ENCODE data around the gene SNX27. TPM values are rescaled to one million over a fixed set of nuclear protein-coding genes. Genes with fewer than 3 reads are reported as not detected.

The SNX27 gene
- total RNA-seq, 1 experiment from 2014 or later: 56.0 TPM

- TF ChIP-seq NR1H2 (CRISPR knock-in tag; IDR thresholded peaks at IDR 0.05): no peak
- TF ChIP-seq OVOL2 (CRISPR knock-in tag; IDR thresholded peaks at IDR 0.05; ENCODE audit: borderline replicate concordance): no peak
- TF ChIP-seq IRF2 (CRISPR knock-in tag; IDR thresholded peaks at IDR 0.05; ENCODE audit: borderline replicate concordance, low read depth): no peak
- TF ChIP-seq KAT7 (CRISPR knock-in tag; IDR thresholded peaks at IDR 0.05; ENCODE audit: borderline replicate concordance): no peak
- TF ChIP-seq JUN (CRISPR knock-in tag; IDR thresholded peaks at IDR 0.05): no peak
- no peak for TF ChIP-seq HMGA2 (CRISPR knock-in tag; IDR thresholded peaks at IDR 0.05)
- TF ChIP-seq RELA (CRISPR knock-in tag; IDR thresholded peaks at IDR 0.05; ENCODE audit: borderline replicate concordance): no peak
- no peak for TF ChIP-seq ZNF512 (CRISPR knock-in tag; IDR thresholded peaks at IDR 0.05; ENCODE audit: borderline replicate concordance)
- TF ChIP-seq, protein P1, sequence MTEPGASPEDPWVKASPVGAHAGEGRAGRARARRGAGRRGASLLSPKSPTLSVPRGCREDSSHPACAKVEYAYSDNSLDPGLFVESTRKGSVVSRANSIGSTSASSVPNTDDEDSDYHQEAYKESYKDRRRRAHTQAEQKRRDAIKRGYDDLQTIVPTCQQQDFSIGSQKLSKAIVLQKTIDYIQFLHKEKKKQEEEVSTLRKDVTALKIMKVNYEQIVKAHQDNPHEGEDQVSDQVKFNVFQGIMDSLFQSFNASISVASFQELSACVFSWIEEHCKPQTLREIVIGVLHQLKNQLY (CRISPR knock-in tag; IDR thresholded peaks at IDR 0.05): no peak
- no peak for TF ChIP-seq ZNF232 (CRISPR knock-in tag; IDR thresholded peaks at IDR 0.05)
Measured at GRCh38 chr1:151579436-151580225, 32.2 kb upstream of the SNX27 start (continued).

GRCh38 chr1:151581451-151581850 is 30.4 kb upstream of the SNX27 start:
- peaks cover 18% of the 10 kb centered on the region for H3K36me3 Mint-ChIP-seq
- H3K4me1 Mint-ChIP-seq: peaks cover 8% of the 10 kb centered on the region
- TF ChIP-seq ZNF138 (CRISPR knock-in tag; conservative IDR thresholded peaks at IDR 0.05): no peak
- no peak for TF ChIP-seq ZNF121 (CRISPR knock-in tag; IDR thresholded peaks at IDR 0.05)
- TF ChIP-seq SMAD3 (CRISPR knock-in tag; IDR thresholded peaks at IDR 0.05; ENCODE audit: borderline replicate concordance): no peak
- no peak for TF ChIP-seq RORB (CRISPR knock-in tag; IDR thresholded peaks at IDR 0.05)
- no peak for TF ChIP-seq SOX15 (CRISPR knock-in tag; IDR thresholded peaks at IDR 0.05)
- TF ChIP-seq MYBL2 (CRISPR knock-in tag; IDR thresholded peaks at IDR 0.05): no peak
- TF ChIP-seq E2F4 (CRISPR knock-in tag; IDR thresholded peaks at IDR 0.05; ENCODE audit: borderline replicate concordance, low read depth): no peak
- no peak for TF ChIP-seq IRF2 (CRISPR knock-in tag; IDR thresholded peaks at IDR 0.05; ENCODE audit: borderline replicate concordance, low read depth)
- no peak for TF ChIP-seq ATF2 (CRISPR knock-in tag; IDR thresholded peaks at IDR 0.05; ENCODE audit: borderline replicate concordance, low read depth)
- no peak for TF ChIP-seq CREM (CRISPR knock-in tag; IDR thresholded peaks at IDR 0.05)
- no peak for TF ChIP-seq CREB1 (CRISPR knock-in tag; IDR thresholded peaks at IDR 0.05)
- TF ChIP-seq HMGXB4 (CRISPR knock-in tag; IDR thresholded peaks at IDR 0.05): no peak
- ChIA-PET POLR2A (no interaction called here), CTCF (interaction anchor here (0.6 to 1.3 kb wide), 2 partner anchors 12 to 35 kb away, joined by 4 read pairs; no protein-coding TSS in a partner anchor)
- no peak for ATAC-seq
- H3K27ac Mint-ChIP-seq: no peak overlapping the region
- H3K27me3 Mint-ChIP-seq (ENCODE audit: low read depth): no peaks in the 10 kb centered on the region
- no peak for DNase-seq (ENCODE audit: low spot score)
- no peak overlapping the region for H3K4me3 Mint-ChIP-seq
- H3K9me3 Mint-ChIP-seq: no peaks in the 10 kb centered on the region

Data from WTC11 (cell line).